ENCODE results near the gene C11orf98. TPM values are rescaled to one million over a fixed set of nuclear protein-coding genes. Genes with fewer than 3 reads are reported as not detected.

Gene C11orf98
- total and polyA plus RNA-seq, 2 donors (not counting 1 experiment from before 2014, with no cell fraction given), result 41.5 to 48.1 TPM

DNA sequence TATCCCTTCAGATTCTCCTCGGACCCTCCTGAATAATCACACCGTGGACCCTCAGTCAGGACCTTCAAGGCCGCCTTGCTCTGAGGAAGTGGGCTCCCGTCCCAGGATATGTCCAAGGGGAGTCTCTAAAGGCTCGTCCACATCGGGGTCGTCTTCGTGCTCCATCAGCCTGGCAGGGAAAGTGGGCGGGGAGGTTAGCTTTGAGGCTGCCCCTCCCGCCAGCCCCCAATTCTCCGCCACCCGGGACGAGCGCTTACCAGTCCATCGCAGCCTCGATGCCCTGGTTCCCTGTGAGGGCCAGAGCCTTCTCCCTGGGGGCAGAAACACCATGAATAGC is 13.4 kb upstream of the C11orf98 start:
- peaks cover 41% of the 10 kb centered on the region for H3K79me2 ChIP-seq (ENCODE audit: control insufficient read depth, insufficient read depth, low read length)
- H4K20me1 ChIP-seq (ENCODE audit: control insufficient read depth, insufficient read depth, low read length, poor library complexity, severe bottlenecking), result no peaks in the 10 kb centered on the region
- peaks cover 1 to 24% of the 10 kb centered on the region in 2 experiments for H3K36me3 ChIP-seq (replicated peaks in 1 of 2; ENCODE audit: control extremely low read depth in 1 of 2, control insufficient read depth in 1 of 2, extremely low read depth in 1 of 2, insufficient read depth in 2 of 2, low read length in 1 of 2)
- intact Hi-C loops (cut with micrococcal nuclease), result loop anchor here (2.0 kb wide), 1 partner anchor 14 kb away; the partner anchor contains the start of genes C11orf98 and CSKMT
- H3K4me1 ChIP-seq (ENCODE audit: control insufficient read depth in 2 of 2, insufficient read depth in 2 of 2, low read length in 2 of 2), result peaks cover 9 to 21% of the 10 kb centered on the region in 2 donors
- H3K9me3 ChIP-seq (ENCODE audit: control extremely low read depth in 1 of 3, control insufficient read depth in 2 of 3, insufficient read depth in 1 of 3, low read length in 2 of 3), result no peaks in the 10 kb centered on the region
- WGBS (ENCODE audit: insufficient coverage), result 1% methylated on average over 11 of the region's 16 CpGs
- H3K4me2 ChIP-seq (replicated peaks; ENCODE audit: low read depth, low read length, poor library complexity, severe bottlenecking), result peak overlapping the region; percentile 90
- ATAC-seq (ENCODE audit: low read depth) (no peak), DNase-seq (peak; percentile 29)
- peaks cover 34% of the 10 kb centered on the region for H3K4me1 Mint-ChIP-seq
- H3K4me3 Mint-ChIP-seq, result peak overlapping the region; percentile 88
- H3K27me3 Mint-ChIP-seq, result no peaks in the 10 kb centered on the region
- H3K27me3 ChIP-seq (replicated peaks in 1 of 4; ENCODE audit: control extremely low read depth in 1 of 4, control insufficient read depth in 3 of 4, insufficient read depth in 4 of 4, low read length in 3 of 4), result no peaks in the 10 kb centered on the region
- ChIA-PET POLR2A (interaction anchor here (1.0 to 3.2 kb wide), 4 partner anchors 11 to 87 kb away, joined by 3 to 16 read pairs (median 5); partner anchors contain the start of genes C11orf98, CSKMT, EML3 and TUT1), CTCF (interaction anchor here (1.5 kb wide), 1 partner anchor 83 kb away, joined by 3 read pairs; the partner anchor contains the start of gene POLR2G)
- H2AFZ ChIP-seq (ENCODE audit: insufficient read depth, low read depth, low read length, poor library complexity, severe bottlenecking), result peak overlapping the region; percentile 96
- no peaks in the 10 kb centered on the region for H3K9me3 Mint-ChIP-seq (ENCODE audit: insufficient read depth)
- peak overlapping the region; percentile 99 for H3K9ac ChIP-seq (ENCODE audit: low read length)
- peak overlapping the region; percentile 71 to 99 (median 98) for H3K4me3 ChIP-seq (ENCODE audit: control extremely low read depth in 1 of 5, extremely low read depth in 1 of 5, insufficient read depth in 1 of 5, low read depth in 2 of 5, low read length in 4 of 5)
- peak overlapping the region; percentile 93 for H3K27ac Mint-ChIP-seq
- H3K27ac ChIP-seq (ENCODE audit: low read length in 2 of 2), result peak overlapping the region; percentile 83 to 99
- no peak for TF ChIP-seq CTCF (IDR thresholded peaks at IDR 0.05)

GRCh38 chr11:62677714-62678113 is 12.7 kb upstream of the C11orf98 start:
- H3K27me3 ChIP-seq (replicated peaks in 1 of 4; ENCODE audit: control extremely low read depth in 1 of 4, control insufficient read depth in 3 of 4, insufficient read depth in 4 of 4, low read length in 3 of 4), result no peaks in the 10 kb centered on the region
- Mint-ChIP-seq H3K4me1 (peaks cover 40% of the 10 kb centered on the region), H3K9me3 (ENCODE audit: insufficient read depth) (no peaks in the 10 kb centered on the region), H3K27me3 (no peaks in the 10 kb centered on the region), H3K4me3 (peak overlapping the region; percentile 88), H3K27ac (peak overlapping the region; percentile 93)
- H3K4me2 ChIP-seq (replicated peaks; ENCODE audit: low read depth, low read length, poor library complexity, severe bottlenecking), result peak overlapping the region; percentile 90
- ATAC-seq (ENCODE audit: low read depth) (no peak), DNase-seq (no peak)
- WGBS (ENCODE audit: insufficient coverage), result 100% methylated on average over 8 of the region's 15 CpGs
- peaks cover 2% of the 10 kb centered on the region for H4K20me1 ChIP-seq (ENCODE audit: control insufficient read depth, insufficient read depth, low read length, poor library complexity, severe bottlenecking)
- TF ChIP-seq CTCF (IDR thresholded peaks at IDR 0.05) (no peak), EZH2 (IDR thresholded peaks at IDR 0.05; ENCODE audit: borderline replicate concordance, insufficient read depth, low read depth, low read length, poor library complexity, severe bottlenecking) (no peak)
- H2AFZ ChIP-seq (ENCODE audit: insufficient read depth, low read depth, low read length, poor library complexity, severe bottlenecking), result no peak overlapping the region
- H3K4me1 ChIP-seq (ENCODE audit: control insufficient read depth in 2 of 2, insufficient read depth in 2 of 2, low read length in 2 of 2), result peaks cover 16 to 28% of the 10 kb centered on the region in 2 donors
- ChIA-PET POLR2A (interaction anchor here (1.0 to 1.9 kb wide), 3 partner anchors 10 to 12 kb away, joined by 3 to 6 read pairs (median 5); partner anchors contain the start of genes C11orf98 and CSKMT), CTCF (no interaction called here)
- peak overlapping the region; percentile 99 for H3K9ac ChIP-seq (ENCODE audit: low read length)
- intact Hi-C loops (cut with micrococcal nuclease), result loop anchor here (2.0 kb wide), 1 partner anchor 13 kb away; the partner anchor contains the start of genes C11orf98 and CSKMT
- no peaks in the 10 kb centered on the region for H3K9me3 ChIP-seq (ENCODE audit: control extremely low read depth in 1 of 3, control insufficient read depth in 2 of 3, insufficient read depth in 1 of 3, low read length in 2 of 3)
- peak overlapping the region in 3 of 5 experiments; percentile 71 to 99 (median 99) for H3K4me3 ChIP-seq (ENCODE audit: control extremely low read depth in 1 of 5, extremely low read depth in 1 of 5, insufficient read depth in 1 of 5, low read depth in 2 of 5, low read length in 4 of 5)
- H3K36me3 ChIP-seq (replicated peaks in 1 of 2; ENCODE audit: control extremely low read depth in 1 of 2, control insufficient read depth in 1 of 2, extremely low read depth in 1 of 2, insufficient read depth in 2 of 2, low read length in 1 of 2), result peaks cover 1 to 27% of the 10 kb centered on the region in 2 experiments
- H3K79me2 ChIP-seq (ENCODE audit: control insufficient read depth, insufficient read depth, low read length), result peaks cover 48% of the 10 kb centered on the region
- H3K27ac ChIP-seq (ENCODE audit: low read length in 2 of 2), result peak overlapping the region in 1 of 2 donors; percentile 99
